ENCODE results near the gene ELN.

The ELN gene

GRCh38 chr7:74061840-74062539 is 34.0 kb downstream of the ELN start:
- peak; percentile 93 for DNase-seq (ENCODE audit: low spot score)

GRCh38 chr7:74063223-74063641 is 35.3 kb downstream of the ELN start:
- no peak for DNase-seq (ENCODE audit: low spot score)

DNA sequence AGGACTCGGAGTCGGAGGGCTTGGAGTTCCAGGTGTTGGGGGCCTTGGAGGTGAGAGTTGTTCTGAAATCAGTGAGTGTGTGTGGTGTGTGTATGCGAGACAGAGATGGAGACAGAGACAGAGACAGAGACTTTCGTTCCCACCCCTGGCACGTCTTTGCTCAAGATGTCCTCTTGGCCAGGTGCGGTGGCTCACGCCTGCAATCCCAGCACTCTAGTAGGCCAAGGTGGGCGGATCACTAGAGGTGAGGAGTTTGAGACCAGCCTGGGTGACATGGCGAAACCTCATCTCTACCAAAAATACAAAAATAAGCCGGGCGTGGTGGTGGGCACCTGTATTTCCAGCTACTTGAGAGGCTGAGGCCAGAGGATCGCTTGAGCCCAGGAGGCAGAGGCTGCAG is 35.7 kb downstream of the ELN start:
- DNase-seq (ENCODE audit: low spot score), result no peak

GRCh38 chr7:74064696-74065095 is 36.7 kb downstream of the ELN start:
- no peak for DNase-seq (ENCODE audit: low spot score)

DNA sequence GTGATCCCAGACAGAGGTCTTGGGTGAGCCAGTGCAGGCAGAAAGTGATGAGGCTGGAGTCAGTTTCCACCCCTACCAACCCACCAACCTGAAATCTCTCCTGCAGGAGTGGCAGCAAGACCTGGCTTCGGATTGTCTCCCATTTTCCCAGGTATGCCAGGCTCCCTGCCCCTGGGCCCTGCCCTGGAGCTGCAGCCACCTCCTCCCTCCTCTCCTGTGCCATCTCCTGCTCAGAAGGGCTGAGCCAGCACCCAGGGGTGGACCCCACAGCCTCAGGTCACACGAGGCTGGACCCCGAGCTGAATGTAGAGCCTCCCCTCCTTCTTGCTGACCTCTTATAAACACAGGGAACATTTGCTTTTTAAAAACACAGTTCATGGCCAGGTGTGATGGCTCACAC is 38.7 kb downstream of the ELN start:
- DNase-seq (ENCODE audit: low spot score), result no peak

GRCh38 chr7:74068378-74069085 is 40.6 kb downstream of the ELN start:
- DNase-seq (ENCODE audit: low spot score), result no peak

- no peak for DNase-seq (ENCODE audit: low spot score)
Observed at GRCh38 chr7:74069086-74069541, 41.1 kb downstream of the ELN start.

GRCh38 chr7:74069790-74070618 is 42.0 kb downstream of the ELN start:
- DNase-seq (ENCODE audit: low spot score), result no peak

GRCh38 chr7:74070619-74070921 is 42.6 kb downstream of the ELN start:
- DNase-seq (ENCODE audit: low spot score), result no peak

- DNase-seq (ENCODE audit: low spot score), result no peak
Observed at GRCh38 chr7:74071121-74071520, 43.1 kb downstream of the ELN start.

- DNase-seq (ENCODE audit: low spot score), result no peak
Observed at GRCh38 chr7:74074770-74075169, 46.8 kb downstream of the ELN start.

GRCh38 chr7:74078461-74078860 is 50.5 kb downstream of the ELN start:
- DNase-seq (ENCODE audit: low spot score), result no peak

GRCh38 chr7:74082770-74083116 is 54.8 kb downstream of the ELN start:
- DNase-seq (ENCODE audit: low spot score), result no peak

GRCh38 chr7:74083117-74083876 is 55.3 kb downstream of the ELN start, which contains the start of gene LIMK1:
TSS of gene LIMK1 (plus strand) at chr7:74083804. CDS start at chr7:74083991, 187 bp downstream.
- peak; percentile 92 for DNase-seq (ENCODE audit: low spot score)

GRCh38 chr7:74083928-74084721 is 56.2 kb downstream of the ELN start:
- DNase-seq (ENCODE audit: low spot score), result no peak

DNA sequence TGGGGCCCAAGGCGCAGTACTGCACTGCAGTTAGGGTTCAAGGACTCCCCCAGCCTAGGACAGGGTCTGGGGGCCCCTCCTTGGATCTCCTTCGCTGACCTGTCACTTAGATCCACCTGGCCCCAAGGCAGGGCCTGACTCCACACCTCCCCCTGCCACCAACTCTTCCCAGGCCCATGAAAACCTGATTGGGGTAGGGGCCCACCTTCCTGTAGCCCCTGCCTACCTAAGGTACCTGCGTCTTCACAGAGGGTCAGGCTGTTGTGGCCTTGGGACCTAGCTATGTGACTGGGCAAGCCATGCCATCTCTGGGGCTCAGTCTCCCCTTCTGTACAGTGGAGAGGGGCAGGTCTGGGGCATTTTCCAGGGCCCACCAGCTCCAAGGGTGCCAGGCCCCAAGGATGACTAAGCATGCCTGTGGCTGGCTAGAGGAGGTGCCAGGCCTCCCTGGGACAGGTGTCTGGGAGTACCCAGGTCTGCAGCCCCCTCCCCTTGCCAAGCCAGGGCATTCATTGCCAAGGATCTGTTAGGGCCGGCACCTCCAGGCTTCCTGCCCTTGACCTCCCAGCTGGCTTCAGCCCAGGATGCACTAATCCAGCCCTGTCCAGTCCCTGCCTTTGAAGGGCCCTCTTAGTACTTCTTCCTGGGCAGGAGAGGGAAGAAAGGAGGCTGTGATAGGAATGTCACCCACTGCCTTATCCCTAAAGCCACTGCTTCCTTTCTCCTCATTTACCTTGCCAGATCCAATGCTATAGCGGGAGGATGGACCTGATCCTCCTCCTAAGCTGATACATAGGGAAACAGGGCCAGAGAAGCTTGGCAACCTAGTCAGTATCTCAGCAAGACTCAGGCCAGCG is 57.0 kb downstream of the ELN start:
- DNase-seq (ENCODE audit: low spot score), result no peak

DNA sequence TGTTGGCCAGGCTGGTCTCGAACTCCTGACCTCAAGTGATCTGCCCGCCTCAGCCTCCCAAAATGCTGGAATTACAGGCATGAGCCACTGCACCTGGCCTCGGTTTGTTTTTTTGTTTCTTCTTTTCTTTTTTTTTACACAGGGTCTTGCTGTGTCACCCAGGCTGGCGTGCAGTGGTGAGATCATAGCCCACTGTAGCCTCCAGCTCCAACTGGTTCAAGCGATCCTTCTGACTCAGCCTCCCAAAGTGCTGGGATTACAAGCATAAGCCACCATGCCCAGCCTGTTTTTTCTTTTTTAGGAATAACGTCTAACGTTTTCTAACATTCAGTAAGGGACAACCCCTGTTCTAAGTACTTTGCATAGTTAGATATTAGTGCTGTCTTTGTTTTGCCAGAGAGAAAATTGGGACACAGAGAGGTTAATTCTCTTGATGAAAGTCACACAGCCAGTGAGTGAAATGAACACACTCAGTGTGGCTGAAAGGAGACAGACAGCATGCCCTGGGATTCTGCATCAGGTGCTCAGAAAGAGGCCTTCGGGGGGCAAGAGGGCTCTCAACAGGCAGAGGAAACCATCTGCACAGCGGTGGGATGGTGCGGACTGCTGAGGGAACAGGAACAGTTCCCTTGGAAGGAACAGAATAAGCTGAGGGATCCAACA is 59.9 kb downstream of the ELN start:
- no peak for DNase-seq (ENCODE audit: low spot score)

DNA sequence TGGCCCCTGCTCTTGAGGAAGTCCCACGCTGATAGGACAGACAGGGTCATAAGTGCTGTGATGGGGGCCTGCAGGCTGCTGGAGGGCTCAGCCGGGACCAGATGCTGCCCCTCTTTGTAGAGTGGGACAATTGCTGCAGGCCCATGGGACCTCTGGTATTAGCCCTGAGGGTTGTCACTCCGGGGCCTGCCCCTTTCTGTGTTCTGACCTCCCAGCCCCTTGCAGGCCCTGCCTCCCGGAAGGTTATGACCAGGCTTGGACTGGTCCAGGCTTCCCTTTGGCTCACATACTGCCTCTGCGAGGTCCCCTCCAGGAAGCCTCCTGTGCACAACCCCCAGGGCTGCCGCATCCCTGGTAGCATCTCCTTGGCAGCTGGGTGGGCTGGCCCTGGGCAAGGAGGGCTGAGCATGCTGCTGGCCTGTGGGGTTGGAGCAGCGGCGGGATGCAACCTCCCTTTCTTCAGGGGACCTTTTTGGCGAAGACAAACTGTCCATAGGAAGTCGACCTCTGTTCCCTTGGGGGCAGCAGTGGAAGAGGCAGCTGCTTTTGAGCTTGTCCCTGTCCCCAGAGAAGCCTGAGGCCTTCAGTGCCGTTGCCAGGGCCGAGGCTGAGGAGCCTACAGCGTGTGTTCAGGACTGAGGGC is 64.5 kb downstream of the ELN start:
- no peak for DNase-seq (ENCODE audit: low spot score)

DNA sequence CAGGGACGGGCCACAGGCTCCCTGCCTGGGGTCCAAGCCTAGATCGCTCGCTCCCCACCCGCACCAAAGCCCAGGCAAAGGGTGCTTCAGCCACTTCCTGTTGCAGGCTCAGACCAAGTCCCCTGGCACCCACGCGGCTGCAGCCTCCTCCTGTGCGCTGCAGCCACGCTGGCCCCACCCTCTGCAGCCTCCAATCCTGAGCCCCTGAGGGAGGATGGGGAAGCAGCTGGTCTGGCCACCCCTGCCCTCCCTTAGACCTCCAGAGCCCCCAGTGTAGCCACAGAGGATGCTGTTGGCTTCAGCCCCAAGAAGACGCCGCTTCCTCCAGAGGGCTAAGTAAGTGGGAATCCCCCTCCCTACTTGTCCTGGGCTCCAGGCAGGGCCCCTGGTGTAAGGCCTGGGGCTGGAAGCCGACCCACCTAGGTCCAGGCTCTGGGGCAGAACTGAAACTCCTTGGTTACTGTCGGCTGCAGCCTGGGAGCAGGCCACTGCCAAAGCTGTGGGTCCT is 65.0 kb downstream of the ELN start:
- peak; percentile 54 for DNase-seq (ENCODE audit: low spot score)
